GM12872 (cell line): ENCODE results near the gene SMTNL2.

ENCODE experiments used
- CTCF ChIP-seq: IDR thresholded peaks from 3 replicates; pipeline ENCODE4 v1.5.1; 2011; ENCODE audit warnings: low read depth, mild to moderate bottlenecking, low read length, moderate library complexity; ENCODE audit not compliant: insufficient read depth

SMTNL2 gene

GRCh38 chr17:4538236-4539002 is 45.9 kb upstream of the SMTNL2 start:
- no peak for TF ChIP-seq CTCF

DNA sequence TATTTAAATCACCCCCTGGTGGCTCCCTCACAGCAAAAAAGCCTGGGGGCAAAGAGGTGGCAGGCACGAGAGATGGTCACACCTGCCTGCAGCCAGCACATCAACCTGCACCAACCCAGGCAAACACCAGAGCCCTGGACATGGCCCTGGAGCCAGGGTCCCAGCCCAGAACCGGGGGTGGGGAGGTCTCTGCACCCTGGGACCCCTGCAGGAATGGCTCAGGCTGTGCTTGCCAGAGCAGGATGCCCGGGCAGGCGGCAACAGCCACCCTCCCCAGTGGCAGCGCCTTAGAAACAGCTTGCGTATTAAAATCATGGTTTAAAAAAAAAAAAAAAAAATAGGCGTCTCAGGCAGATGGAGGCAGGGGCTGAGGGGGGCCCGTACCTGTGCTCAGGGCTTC is 45.3 kb upstream of the SMTNL2 start:
- no peak for TF ChIP-seq CTCF

GRCh38 chr17:4539576-4540223 is 44.6 kb upstream of the SMTNL2 start:
- no peak for TF ChIP-seq CTCF

- peak; percentile 45 for TF ChIP-seq CTCF
Measured at GRCh38 chr17:4540224-4540651, 44.1 kb upstream of the SMTNL2 start.

DNA sequence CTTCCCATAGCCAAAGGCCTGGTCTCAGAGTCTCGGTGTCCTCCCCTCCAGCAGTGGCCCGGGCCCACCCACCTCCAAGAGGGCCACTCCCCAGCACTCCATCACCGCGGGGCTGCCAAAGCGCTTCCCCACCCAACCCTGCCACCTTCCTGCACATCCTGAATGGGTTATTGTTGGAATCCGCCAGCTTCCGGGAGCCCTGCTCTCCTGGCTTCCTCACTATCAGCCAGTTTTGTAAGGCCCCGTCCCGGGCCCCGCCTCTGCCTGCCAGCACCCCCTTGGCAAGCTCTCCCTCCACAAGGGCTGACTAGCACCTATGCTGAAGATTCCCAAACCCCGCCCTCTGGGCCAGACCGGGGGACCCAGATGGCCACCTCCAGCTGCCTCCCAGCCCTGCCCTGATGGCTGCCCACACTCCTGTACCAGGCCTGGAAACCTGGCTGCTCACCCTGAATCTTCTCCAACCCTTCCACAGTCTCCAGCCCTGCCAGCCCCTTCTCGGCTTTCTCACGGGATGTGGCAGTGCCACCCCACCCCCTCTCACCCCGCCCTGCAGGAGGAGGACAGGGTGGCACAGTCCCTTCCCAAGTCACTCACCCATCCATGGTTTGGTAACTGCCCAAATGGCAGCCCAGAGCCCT is 43.5 kb upstream of the SMTNL2 start:
- TF ChIP-seq CTCF, result no peak

- 0 out of 3 replicates have a peak, but pooled peaks have one; percentile 5 for TF ChIP-seq CTCF
Measured at GRCh38 chr17:4541328-4542002, 42.9 kb upstream of the SMTNL2 start.

DNA sequence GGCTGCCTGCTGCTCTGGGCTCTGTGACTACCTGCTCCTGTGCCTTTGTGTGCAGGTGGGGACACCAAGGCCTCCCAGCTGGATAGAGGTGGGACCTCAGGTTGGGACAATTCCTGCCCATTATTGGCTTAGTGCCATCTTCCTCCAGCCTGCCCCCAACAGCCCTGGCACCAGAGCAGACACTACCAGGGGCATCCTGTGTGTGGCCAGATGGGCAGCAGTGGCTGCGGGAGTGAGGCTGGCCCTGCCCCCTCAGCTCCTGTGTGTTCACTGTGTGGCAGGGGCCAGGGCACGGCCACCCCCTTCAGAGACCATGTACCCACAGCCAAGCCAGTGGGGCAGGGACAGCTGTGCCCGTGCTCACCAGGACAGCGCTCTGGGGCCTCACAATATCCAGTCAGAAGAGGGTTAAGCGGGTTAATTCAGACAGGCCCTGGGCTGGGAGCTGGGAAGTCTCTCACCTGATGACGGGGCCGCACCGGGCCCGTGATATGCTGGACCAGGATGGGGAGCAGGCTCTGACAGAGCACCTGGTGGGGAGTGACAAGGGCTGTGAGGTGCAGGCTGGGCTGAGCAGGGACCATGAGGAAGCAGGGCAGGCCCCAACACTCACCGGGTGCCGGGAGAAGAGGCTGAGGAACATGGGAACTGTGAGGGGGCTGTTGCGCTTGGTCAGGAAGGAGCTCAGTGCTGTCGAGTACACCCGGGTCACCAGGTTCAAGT is 42.2 kb upstream of the SMTNL2 start:
- no peak for TF ChIP-seq CTCF
